ENCODE results near the gene IRS2.

DNA sequence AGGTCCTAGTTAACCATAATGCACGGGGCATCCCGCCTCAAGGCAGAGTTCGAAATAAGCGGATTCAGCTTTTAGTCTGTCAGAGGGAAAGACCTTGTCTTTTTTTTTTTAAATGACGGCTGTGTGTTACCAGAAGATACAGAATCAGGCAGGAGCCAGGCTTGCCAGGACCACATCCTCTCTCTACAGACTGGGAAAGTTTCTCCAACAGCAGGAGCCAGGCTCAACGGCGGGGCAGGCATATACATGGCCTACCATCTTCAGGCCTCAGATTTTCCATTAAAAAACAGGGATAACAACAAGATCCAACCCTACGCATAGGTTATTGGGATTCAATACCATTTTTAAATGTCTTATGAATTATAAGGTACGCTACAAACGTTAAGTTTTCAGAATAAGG lies 17.8 kb downstream of the IRS2 start:
- TF ChIP-seq, protein P1, sequence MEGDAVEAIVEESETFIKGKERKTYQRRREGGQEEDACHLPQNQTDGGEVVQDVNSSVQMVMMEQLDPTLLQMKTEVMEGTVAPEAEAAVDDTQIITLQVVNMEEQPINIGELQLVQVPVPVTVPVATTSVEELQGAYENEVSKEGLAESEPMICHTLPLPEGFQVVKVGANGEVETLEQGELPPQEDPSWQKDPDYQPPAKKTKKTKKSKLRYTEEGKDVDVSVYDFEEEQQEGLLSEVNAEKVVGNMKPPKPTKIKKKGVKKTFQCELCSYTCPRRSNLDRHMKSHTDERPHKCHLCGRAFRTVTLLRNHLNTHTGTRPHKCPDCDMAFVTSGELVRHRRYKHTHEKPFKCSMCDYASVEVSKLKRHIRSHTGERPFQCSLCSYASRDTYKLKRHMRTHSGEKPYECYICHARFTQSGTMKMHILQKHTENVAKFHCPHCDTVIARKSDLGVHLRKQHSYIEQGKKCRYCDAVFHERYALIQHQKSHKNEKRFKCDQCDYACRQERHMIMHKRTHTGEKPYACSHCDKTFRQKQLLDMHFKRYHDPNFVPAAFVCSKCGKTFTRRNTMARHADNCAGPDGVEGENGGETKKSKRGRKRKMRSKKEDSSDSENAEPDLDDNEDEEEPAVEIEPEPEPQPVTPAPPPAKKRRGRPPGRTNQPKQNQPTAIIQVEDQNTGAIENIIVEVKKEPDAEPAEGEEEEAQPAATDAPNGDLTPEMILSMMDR (IDR thresholded peaks at IDR 0.05), result no peak
- TF ChIP-seq RXRA (IDR thresholded peaks at IDR 0.05; ENCODE audit: borderline replicate concordance, low read depth), result no peak
- no peak for TF ChIP-seq TAF1 (IDR thresholded peaks at IDR 0.05; ENCODE audit: borderline replicate concordance, low read depth, low read length)
- TF ChIP-seq EP300 (IDR thresholded peaks at IDR 0.05; ENCODE audit: borderline replicate concordance in 1 of 2, low read depth in 1 of 2, low read length in 1 of 2), result no peak
- TF ChIP-seq GATA2 (CRISPR knock-in tag; IDR thresholded peaks at IDR 0.05), result no peak
- TF ChIP-seq, protein P2, sequence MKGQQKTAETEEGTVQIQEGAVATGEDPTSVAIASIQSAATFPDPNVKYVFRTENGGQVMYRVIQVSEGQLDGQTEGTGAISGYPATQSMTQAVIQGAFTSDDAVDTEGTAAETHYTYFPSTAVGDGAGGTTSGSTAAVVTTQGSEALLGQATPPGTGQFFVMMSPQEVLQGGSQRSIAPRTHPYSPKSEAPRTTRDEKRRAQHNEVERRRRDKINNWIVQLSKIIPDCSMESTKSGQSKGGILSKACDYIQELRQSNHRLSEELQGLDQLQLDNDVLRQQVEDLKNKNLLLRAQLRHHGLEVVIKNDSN (IDR thresholded peaks at IDR 0.05; ENCODE audit: borderline replicate concordance, low read depth), result no peak
- TF ChIP-seq SIN3A (IDR thresholded peaks at IDR 0.05; ENCODE audit: borderline replicate concordance, low read depth, low read length), result no peak
- no peak for TF ChIP-seq RFX5 (IDR thresholded peaks at IDR 0.05; ENCODE audit: low read length)
- TF ChIP-seq POLR2AphosphoS5 (IDR thresholded peaks at IDR 0.05; ENCODE audit: low read depth, low read length), result no peak
- TF ChIP-seq NRF1 (IDR thresholded peaks at IDR 0.05; ENCODE audit: low read depth, low read length), result no peak
- TF ChIP-seq RAD21 (IDR thresholded peaks at IDR 0.05; ENCODE audit: low read length), result no peak
- TF ChIP-seq, protein P3, sequence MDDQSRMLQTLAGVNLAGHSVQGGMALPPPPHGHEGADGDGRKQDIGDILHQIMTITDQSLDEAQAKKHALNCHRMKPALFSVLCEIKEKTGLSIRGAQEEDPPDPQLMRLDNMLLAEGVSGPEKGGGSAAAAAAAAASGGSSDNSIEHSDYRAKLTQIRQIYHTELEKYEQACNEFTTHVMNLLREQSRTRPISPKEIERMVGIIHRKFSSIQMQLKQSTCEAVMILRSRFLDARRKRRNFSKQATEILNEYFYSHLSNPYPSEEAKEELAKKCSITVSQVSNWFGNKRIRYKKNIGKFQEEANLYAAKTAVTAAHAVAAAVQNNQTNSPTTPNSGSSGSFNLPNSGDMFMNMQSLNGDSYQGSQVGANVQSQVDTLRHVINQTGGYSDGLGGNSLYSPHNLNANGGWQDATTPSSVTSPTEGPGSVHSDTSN (IDR thresholded peaks at IDR 0.05), result no peak

Data from SK-N-SH (cell line).